ENCODE results near the gene PHACTR1.

DNA sequence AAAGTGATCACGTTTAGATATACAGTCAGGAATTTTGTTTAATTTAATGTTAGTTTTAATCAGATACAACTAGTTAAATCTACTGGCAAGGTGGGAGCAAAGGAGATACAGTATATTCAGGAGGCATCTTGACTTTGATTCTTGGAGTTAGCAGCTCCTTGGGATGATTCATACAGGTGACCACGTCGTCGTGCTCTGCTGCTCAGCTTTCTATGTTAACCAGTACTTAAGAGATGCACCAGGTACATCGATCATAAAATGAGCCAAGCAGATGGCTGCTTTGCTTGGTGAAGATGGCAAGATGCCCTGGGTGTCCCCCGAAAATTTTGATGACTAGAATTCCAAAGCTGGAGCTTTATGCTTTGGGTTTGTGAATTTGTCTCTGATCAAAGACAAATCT is 547.1 kb downstream of the PHACTR1 start:
- TF ChIP-seq, protein P1, sequence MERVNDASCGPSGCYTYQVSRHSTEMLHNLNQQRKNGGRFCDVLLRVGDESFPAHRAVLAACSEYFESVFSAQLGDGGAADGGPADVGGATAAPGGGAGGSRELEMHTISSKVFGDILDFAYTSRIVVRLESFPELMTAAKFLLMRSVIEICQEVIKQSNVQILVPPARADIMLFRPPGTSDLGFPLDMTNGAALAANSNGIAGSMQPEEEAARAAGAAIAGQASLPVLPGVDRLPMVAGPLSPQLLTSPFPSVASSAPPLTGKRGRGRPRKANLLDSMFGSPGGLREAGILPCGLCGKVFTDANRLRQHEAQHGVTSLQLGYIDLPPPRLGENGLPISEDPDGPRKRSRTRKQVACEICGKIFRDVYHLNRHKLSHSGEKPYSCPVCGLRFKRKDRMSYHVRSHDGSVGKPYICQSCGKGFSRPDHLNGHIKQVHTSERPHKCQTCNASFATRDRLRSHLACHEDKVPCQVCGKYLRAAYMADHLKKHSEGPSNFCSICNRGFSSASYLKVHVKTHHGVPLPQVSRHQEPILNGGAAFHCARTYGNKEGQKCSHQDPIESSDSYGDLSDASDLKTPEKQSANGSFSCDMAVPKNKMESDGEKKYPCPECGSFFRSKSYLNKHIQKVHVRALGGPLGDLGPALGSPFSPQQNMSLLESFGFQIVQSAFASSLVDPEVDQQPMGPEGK (CRISPR knock-in tag; IDR thresholded peaks at IDR 0.05; ENCODE audit: borderline replicate concordance) = no peak
- no peak for TF ChIP-seq SNAI2 (CRISPR knock-in tag; IDR thresholded peaks at IDR 0.05)

Measured in SK-N-SH treated with all-trans-retinoic acid at 6 μM for 48 hours (cell line).